NCI-H1694 treated with DMSO at 0.1 percent for 48 hours (cell line): ENCODE measurements around the gene PHC3.
"Not testable (repeated sequence)": the region's sequence is repeated elsewhere in the genome, so short reads cannot be mapped to it uniquely, and the experiment has no call there.

Experiments used
- DNase-seq: peaks from one replicate; lab custom pipeline; 2025; lab: John Stamatoyannopoulos, UW

PHC3 gene

GRCh38 chr3:170180908-170181885 lies at the start of gene PHC3:
PHC3 (minus strand) TSS chr3:170181733; CDS start chr3:170181715, 18 bp downstream.
- peak; percentile 71 for DNase-seq

- no peak for DNase-seq
These were observed 46.7 kb upstream of the PHC3 start for GRCh38 chr3:170228093-170228766.

GRCh38 chr3:170226426-170226960 lies 45.0 kb upstream of the PHC3 start:
- no peak for DNase-seq

- no peak for DNase-seq
These were observed 43.6 kb upstream of the PHC3 start for GRCh38 chr3:170225166-170225565.

GRCh38 chr3:170222647-170223541 lies 41.4 kb upstream of the PHC3 start:
- DNase-seq = peak; percentile 52

- peak; percentile 95 for DNase-seq
These were observed 40.6 kb upstream of the PHC3 start, which contains the start of gene PRKCI for GRCh38 chr3:170221924-170222646. PRKCI (plus strand) TSS chr3:170222424; CDS start chr3:170222670, 246 bp downstream.

GRCh38 chr3:170220871-170221270 lies 39.3 kb upstream of the PHC3 start:
- DNase-seq = no peak

GRCh38 chr3:170219850-170220249 lies 38.3 kb upstream of the PHC3 start:
- no peak for DNase-seq

GRCh38 chr3:170211668-170212067 lies 30.1 kb upstream of the PHC3 start:
- DNase-seq = no peak

GRCh38 chr3:170207717-170208116 lies 26.2 kb upstream of the PHC3 start:
- no peak for DNase-seq

- not testable (repeated sequence) for DNase-seq
These were observed 24.7 kb upstream of the PHC3 start for GRCh38 chr3:170206164-170206762.

- DNase-seq = no peak
These were observed 23.8 kb upstream of the PHC3 start for GRCh38 chr3:170205302-170205701.

GRCh38 chr3:170204509-170204908 lies 23.0 kb upstream of the PHC3 start:
- DNase-seq = no peak

- DNase-seq = no peak
These were observed 22.5 kb upstream of the PHC3 start for GRCh38 chr3:170204023-170204472.

- DNase-seq = no peak
These were observed 21.9 kb upstream of the PHC3 start for GRCh38 chr3:170203457-170203856.

GRCh38 chr3:170201527-170201926 lies 20.0 kb upstream of the PHC3 start:
- DNase-seq = no peak

GRCh38 chr3:170200987-170201386 lies 19.5 kb upstream of the PHC3 start:
- no peak for DNase-seq

- no peak for DNase-seq
These were observed 15.3 kb upstream of the PHC3 start for GRCh38 chr3:170196833-170197232.

- DNase-seq = not testable (repeated sequence)
These were observed 14.2 kb upstream of the PHC3 start for GRCh38 chr3:170195759-170196158.
